Adipose tissue (tissue), 3 donors: ENCODE results near the gene TMEM208. TPM values are rescaled to one million over a fixed set of nuclear protein-coding genes. Genes with fewer than 3 reads are reported as not detected.

Experiments used
- H3K27ac ChIP-seq: one replicate; pipeline ENCODE4 v1.5.1; 2013; ENCODE audit warnings: low read depth, low read length
- WGBS, 3 donors: extraction: QIAGEN DNeasy Blood & Tissue Kit; methylation state at CpG; one replicate each; pipeline ENCODE4 v1.1.7; 2013; 5-methylcytosine and 5-hydroxymethylcytosine counted together
- polyA plus RNA-seq, 3 donors: library from polyadenylated mRNA; stranded (reverse); fragments of 200-250 nt; gene quantifications; one replicate each; pipeline ENCODE4 v1.2.3, GENCODE V29; 2013
- donor health status: healthy with polysubstance abuse.
- donor health status: Bipolar disorder and iron deficiency.
- donor health status: healthy.

TMEM208 gene
- polyA plus RNA-seq, 3 donors, result 65.4 to 77.4 (median 75.5) TPM

GRCh38 chr16:67190448-67191399 lies 36.2 kb upstream of the TMEM208 start:
- H3K27ac ChIP-seq, result no peak overlapping the region
- WGBS, 3 donors, result 70 to 81% (median 75%) methylated on average over 13 of the region's 13 CpGs

GRCh38 chr16:67191411-67191994 lies 35.4 kb upstream of the TMEM208 start:
- 18 to 26% (median 22%) methylated on average over 9 of the region's 9 CpGs for WGBS, 3 donors
- no peak overlapping the region for H3K27ac ChIP-seq

- H3K27ac ChIP-seq, result no peak within 1 kb of the TSS
- WGBS, 3 donors, result 0% methylated on average over 54 of the region's 54 CpGs
Observed at GRCh38 chr16:67191995-67192681, 34.8 kb upstream of the TMEM208 start, which contains the start of gene E2F4. E2F4 (plus strand) TSS chr16:67192155; CDS start chr16:67192228, 73 bp downstream.

GRCh38 chr16:67192781-67193361 lies 34.1 kb upstream of the TMEM208 start:
- 19 to 25% (median 25%) methylated on average over 17 of the region's 17 CpGs for WGBS, 3 donors
- H3K27ac ChIP-seq, result no peak overlapping the region

GRCh38 chr16:67193536-67193935 lies 33.4 kb upstream of the TMEM208 start:
- no peak overlapping the region for H3K27ac ChIP-seq

- WGBS, 3 donors, result 88 to 92% (median 92%) methylated on average over 6 of the region's 6 CpGs
- H3K27ac ChIP-seq, result no peak overlapping the region
Observed at GRCh38 chr16:67194260-67194659, 32.7 kb upstream of the TMEM208 start.

- 84 to 86% (median 85%) methylated on average over 5 of the region's 5 CpGs for WGBS, 3 donors
- H3K27ac ChIP-seq, result no peak overlapping the region
Observed at GRCh38 chr16:67195676-67196075, 31.3 kb upstream of the TMEM208 start.

- WGBS, 3 donors, result 88 to 100% (median 95%) methylated on average over 1 of the region's 1 CpG
- no peak overlapping the region for H3K27ac ChIP-seq
Observed at GRCh38 chr16:67196881-67197280, 30.0 kb upstream of the TMEM208 start.

GRCh38 chr16:67197704-67198103 lies 29.2 kb upstream of the TMEM208 start:
- WGBS, 3 donors, result 60 to 74% (median 73%) methylated on average over 6 of the region's 6 CpGs
- no peak overlapping the region for H3K27ac ChIP-seq

GRCh38 chr16:67198238-67198734 lies 28.6 kb upstream of the TMEM208 start:
- 51 to 58% (median 51%) methylated on average over 8 to 12 of the region's 12 CpGs for WGBS, 3 donors
- no peak overlapping the region for H3K27ac ChIP-seq

- 24 to 67% (median 57%) methylated on average over 58 to 61 of the region's 61 CpGs for WGBS, 3 donors
- no peak within 1 kb of the TSS for H3K27ac ChIP-seq
Observed at GRCh38 chr16:67199011-67199807, 27.7 kb upstream of the TMEM208 start, which contains the start of gene ELMO3. ELMO3 (plus strand) TSS chr16:67199131; CDS start chr16:67199327, 196 bp downstream.

- H3K27ac ChIP-seq, result no peak overlapping the region
- WGBS, 3 donors, result 19 to 63% (median 52%) methylated on average over 16 to 22 of the region's 22 CpGs
Observed at GRCh38 chr16:67199808-67200198, 27.1 kb upstream of the TMEM208 start.

GRCh38 chr16:67200491-67200890 lies 26.4 kb upstream of the TMEM208 start:
- 86 to 100% (median 96%) methylated on average over 8 of the region's 8 CpGs for WGBS, 3 donors
- H3K27ac ChIP-seq, result no peak overlapping the region

- no peak overlapping the region for H3K27ac ChIP-seq
- WGBS, 3 donors, result 91 to 95% (median 95%) methylated on average over 38 to 40 of the region's 40 CpGs
Observed at GRCh38 chr16:67201411-67202345, 25.3 kb upstream of the TMEM208 start.

- 93 to 95% (median 95%) methylated on average over 12 of the region's 12 CpGs for WGBS, 3 donors
Observed at GRCh38 chr16:67202426-67202825, 24.5 kb upstream of the TMEM208 start.

GRCh38 chr16:67202956-67203493 lies 23.9 kb upstream of the TMEM208 start:
- WGBS, 3 donors, result 88 to 94% (median 90%) methylated on average over 23 of the region's 23 CpGs
- H3K27ac ChIP-seq, result no peak overlapping the region

More at GRCh38 chr16:67202426-67202825, 24.5 kb upstream of the TMEM208 start:
- H3K27ac ChIP-seq, result no peak overlapping the region
